Activated naive CD4-positive, alpha-beta T cell treated with Interleukin-2 at 50 U/mL for 16 hours (primary cell): ENCODE data around the gene NOC4L.
A peak's percentile ranks its signal among the peaks of the same experiment; 100 is the strongest.
"Not testable (repeated sequence)": the region's sequence is repeated elsewhere in the genome, so short reads cannot be mapped to it uniquely, and the experiment has no call there.

Experiments
- DNase-seq: peaks from one replicate; pipeline ENCODE4 v3.0.0-alpha.2; 2020

The NOC4L gene

DNA sequence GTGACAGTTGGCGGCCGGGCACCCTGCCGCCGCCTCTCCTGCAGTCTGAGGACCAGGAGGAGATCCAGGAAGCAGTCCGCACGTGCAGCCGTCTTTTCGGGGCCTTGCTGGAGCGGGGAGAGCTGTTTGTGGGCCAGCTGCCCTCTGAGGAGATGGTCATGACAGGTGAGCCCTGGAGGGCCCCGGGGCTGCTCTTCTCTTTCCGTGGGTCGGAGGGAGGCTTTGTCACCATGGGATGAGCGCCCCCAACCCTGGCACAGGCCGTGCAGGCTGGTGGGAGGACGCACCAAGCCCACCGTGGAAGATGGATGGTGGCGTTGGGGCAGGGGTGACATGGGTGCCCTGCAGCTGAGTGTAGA lies 532 bp downstream of the NOC4L start:
- no peak for DNase-seq

DNA sequence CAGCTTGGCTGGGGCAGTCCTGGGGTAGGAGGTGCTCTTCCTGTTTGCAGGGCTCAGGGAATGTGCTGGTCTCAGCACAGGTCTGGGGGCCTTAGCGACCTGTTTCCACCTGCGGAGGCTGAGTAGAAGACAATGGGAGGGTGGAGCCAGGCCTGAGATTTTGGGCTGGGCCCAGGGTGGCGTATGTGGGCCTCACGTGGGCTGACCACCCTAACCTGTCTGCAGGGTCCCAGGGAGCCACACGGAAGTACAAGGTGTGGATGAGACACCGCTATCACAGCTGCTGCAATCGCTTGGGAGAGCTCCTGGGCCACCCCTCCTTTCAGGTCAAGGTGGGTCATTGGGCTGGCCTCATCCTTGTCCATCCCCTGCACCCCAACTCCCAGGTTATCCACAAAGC lies 1.1 kb downstream of the NOC4L start:
- no peak for DNase-seq

DNA sequence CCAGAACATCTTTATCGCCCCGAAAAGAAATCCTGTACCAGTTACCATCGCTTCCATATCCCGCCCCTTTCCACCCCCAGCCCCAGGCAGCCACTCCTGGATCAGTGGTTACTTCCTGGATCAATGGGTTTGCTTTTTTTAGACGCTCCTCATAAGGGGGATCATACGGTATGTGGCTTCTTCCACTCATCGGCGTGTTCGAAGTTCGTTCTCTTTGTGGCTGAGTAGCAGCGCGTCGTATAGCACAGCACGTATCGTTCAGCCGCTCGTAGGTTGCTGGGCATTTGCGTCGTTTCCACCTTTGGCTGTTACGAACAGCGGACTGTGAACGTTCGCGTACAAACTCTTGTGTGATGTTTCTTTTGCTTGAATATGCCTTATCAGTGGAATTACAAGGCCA lies 1.8 kb downstream of the NOC4L start:
- DNase-seq, result no peak

DNA sequence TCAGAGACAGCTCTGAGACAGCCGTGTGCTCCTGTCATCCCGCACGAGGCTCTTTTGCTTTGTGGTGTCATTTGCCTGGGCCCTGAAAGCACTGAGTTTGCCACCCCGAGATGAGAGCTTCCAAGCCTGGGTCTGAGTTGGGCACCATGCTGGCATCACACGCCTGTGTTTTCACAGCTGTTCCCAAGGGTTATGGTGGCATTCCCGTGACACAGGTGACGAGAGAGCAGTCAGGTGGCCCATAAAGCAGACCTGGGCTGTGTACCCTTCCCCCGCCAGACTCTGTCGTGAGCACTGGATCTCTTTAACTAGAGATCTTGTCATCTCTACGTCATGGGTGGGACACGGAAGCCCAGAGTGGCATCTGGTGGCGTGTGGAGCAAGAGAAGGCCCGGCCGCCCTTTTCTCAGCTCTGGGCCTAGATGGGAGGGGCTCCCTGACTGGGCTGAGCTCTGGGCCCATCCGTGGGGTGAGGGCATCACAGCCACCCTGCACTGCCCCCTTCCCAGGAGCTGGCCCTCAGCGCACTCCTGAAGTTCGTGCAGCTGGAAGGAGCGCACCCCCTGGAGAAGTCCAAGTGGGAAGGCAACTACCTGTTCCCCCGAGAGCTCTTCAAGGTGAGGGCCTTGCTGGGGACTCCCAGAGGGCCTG lies 2.6 kb downstream of the NOC4L start:
- no peak for DNase-seq

DNA sequence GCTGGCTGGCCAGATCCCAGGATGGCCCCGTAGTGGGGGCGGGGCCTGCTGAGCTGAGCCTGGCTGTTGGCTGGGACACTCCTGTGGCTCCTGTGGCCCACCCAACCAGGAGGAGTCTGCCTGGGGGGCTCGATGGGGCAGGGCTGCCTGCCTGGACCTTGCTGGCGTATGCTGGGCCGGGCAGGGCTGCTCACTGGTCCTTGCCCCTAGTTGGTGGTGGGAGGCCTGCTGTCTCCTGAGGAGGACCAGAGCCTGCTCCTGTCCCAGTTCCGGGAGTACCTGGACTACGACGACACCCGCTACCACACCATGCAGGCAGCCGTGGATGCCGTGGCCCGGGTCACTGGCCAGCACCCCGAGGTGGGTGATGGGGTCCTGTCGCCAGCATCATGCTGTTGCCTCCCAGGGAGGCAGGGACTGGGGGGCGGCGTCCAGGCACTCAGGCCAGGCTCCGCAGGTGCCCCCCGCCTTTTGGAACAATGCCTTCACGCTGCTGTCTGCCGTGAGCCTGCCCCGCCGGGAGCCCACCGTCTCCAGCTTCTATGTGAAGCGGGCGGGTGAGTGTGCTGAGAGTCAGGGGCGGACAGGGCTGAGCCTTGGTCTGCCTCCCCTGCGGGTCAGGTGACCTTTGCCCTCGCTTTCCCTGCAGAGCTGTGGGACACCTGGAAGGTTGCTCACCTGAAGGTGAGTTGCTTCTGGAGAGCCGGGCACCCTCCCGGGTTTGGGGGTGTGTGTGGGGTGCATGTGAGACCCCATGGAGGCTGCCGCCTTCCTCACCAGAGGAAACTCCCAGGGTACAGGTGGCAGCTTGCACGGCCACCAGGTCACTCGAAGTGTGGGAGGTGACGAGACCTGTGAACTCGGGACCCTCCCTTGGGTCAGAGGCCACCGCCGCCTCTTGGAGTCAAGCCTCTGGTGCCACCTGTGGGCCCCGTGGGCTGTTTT lies 3.4 kb downstream of the NOC4L start:
- DNase-seq, result no peak

DNA sequence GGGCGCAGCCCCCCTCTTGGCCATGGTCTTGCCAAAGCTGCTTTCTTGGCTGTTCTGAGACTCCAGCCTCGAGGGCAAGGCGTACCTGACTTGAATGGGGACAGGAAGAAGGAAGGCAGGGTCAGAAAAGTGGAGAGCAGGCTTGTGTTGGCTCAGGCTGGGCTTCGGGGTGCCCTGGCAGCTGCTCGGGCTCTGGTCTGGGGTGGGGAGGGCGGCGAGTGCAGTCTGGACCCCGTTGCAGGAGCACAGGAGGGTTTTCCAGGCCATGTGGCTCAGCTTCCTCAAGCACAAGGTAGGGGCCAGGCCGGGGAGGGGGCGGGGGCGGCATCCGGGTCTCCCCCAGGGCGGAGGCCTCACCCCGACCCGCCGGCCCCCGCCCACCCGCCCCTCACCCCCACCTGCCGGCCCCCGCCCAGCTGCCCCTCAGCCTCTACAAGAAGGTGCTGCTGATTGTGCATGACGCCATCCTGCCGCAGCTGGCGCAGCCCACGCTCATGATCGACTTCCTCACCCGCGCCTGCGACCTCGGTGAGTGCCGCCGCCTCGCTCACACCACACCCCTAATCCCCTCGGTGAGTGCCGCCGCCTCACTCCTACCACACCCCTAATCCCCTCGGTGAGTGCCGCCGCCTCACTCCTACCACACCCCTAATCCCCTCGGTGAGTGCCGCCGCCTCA lies 4.2 kb downstream of the NOC4L start:
- DNase-seq, result no peak

DNA sequence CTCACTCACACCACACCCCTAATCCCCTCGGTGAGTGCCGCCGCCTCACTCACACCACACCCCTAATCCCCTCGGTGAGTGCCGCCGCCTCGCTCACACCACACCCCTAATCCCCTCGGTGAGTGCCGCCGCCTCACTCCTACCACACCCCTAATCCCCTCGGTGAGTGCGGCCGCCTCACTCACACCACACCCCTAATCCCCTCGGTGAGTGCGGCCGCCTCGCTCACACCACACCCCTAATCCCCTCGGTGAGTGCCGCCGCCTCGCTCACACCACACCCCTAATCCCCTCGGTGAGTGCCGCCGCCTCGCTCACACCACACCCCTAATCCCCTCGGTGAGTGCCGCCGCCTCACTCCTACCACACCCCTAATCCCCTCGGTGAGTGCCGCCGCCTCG lies 5.3 kb downstream of the NOC4L start:
- not testable (repeated sequence) for DNase-seq

DNA sequence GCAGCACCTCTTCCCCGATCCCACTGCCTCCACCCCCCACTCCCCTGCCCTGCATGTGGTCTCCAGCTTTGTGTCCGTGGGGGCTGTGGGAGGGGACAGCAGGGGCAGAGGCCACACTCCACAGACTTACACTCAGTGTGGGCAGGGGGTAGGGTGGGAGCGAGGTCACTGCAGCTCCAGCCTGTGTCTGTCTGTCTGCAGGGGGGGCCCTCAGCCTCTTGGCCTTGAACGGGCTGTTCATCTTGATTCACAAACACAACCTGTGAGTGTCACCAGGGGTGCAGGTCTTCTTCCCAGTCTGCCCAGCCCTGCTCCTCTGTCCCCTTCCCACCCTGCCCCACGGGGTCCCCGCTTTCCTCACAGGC lies 6.5 kb downstream of the NOC4L start:
- no peak for DNase-seq

DNA sequence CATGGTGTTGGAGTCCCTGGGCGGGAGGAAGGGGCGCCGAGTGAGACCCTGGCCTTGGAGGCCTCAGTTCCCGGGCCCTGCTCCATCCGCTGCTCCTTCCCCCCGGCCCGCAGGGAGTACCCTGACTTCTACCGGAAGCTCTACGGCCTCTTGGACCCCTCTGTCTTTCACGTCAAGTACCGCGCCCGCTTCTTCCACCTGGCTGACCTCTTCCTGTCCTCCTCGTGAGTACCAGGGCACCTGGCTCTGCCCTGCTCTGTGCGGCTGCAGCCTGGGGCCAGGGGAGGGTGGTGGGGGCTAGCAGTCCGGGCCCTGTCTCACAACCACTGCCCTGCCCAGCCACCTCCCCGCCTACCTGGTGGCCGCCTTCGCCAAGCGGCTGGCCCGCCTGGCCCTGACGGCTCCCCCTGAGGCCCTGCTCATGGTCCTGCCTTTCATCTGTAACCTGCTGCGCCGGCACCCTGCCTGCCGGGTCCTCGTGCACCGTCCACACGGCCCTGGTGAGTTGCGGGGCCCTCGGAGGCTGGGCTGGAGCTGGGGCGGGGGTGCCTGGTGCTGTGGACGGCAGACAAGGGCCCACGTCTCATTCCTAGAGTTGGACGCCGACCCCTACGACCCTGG lies 7.0 kb downstream of the NOC4L start:
- no peak for DNase-seq

DNA sequence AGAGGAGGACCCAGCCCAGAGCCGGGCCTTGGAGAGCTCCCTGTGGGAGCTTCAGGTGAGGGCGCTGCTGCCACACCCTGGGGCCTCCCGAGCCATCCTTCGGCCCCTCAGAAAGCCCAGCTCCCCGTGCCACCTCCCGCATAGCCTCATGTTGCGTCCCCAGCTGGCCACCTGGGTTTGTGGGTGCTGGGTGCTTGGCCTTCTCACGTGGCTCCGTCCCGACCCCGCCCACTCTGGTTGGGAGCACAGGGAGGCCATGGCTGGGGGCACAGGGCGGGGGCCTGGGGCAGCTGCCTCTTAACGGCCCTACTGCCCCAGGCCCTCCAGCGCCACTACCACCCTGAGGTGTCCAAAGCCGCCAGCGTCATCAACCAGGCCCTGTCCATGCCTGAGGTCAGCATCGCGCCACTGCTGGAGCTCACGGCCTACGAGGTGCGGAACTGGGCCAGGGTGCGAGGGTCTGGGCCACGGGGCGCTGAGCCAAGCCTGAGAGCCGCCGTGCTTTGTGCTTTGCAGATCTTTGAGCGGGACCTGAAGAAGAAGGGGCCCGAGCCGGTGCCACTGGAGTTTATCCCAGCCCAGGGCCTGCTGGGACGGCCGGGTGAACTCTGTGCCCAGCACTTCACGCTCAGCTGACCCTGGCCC lies 7.6 kb downstream of the NOC4L start:
- DNase-seq, result no peak

DNA sequence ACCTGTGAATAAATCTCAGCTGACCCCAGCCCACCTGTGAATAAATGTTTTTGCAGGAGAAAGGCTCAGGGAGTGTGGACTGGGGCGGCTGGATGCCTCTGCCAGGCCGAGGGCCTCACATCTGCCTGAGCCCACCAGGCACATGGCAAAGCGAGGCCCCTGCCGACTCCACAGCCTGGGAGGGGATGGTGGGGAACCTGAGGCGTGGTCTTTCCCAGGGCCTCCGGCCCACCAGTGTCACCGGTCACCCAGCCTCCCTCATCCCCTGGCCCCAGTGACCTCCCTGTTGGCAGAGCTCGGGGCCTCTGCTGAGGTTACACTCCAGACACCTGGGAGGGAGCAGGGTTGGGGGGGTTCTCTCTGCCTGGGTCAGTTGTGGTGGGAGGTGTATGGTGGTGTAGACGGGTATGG lies 8.2 kb downstream of the NOC4L start:
- no peak for DNase-seq

DNA sequence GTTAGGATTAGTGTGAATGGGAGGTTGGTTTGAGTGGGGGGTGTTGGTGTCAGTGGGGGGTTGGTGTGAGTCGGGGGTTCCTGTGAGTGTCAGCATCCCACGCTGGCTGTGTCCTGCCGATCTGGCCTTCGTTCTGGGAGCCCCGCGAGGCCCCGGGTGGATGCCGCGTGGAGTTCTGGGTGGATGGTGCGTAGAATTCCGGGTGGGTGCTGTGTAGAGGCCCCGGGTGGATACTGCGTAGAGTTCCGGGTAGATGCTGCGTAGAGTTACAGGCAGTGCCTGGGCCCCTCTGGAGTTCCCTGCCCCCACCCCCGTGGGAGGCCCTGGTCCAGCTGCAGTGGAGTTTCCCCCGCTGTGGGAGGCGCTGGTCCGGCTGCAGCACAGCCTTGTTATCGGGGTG lies 8.7 kb downstream of the NOC4L start:
- DNase-seq, result no peak

DNA sequence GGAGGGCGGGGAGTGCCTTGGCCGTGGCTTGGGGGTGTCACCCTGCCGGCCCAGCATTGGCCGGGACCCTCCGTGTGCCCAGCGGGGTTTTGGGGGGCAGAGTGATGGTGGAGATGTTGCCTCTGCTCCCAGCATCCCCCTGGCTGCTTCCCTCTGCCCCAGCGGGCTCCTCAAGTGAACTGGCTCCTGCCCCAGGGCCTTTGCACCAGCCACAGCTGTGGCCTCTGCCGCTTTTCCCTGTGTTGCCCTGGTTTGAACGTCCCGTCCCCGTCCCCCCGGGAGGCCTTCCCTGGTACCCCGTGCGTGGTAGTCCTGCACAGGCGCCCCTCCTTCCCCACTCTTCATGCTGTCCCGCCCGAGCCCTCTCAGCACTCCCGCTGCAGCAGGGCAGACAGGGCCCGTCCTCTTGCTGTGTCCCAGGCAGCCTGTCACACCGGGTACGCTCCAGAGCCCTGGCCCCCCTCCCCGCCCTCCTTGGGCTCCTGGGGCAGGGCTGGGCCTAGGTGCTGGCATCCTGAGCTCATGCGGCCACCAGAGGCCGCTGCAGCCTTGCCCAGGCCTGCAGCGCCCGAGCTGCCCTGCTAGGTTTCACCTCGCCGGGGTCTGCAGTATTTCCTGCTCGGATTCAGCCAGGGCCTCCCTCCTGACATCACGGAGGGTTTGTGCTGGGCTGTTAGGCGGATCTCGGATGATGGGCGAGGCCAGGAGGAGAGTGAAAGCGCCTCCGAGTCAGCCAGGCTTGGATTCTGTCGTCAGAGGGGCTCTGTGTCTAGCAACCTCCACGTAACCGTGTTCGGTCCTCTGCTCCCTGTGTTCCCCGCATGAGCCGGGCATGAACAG lies 9.5 kb downstream of the NOC4L start:
- peak; percentile 72 for DNase-seq

DNA sequence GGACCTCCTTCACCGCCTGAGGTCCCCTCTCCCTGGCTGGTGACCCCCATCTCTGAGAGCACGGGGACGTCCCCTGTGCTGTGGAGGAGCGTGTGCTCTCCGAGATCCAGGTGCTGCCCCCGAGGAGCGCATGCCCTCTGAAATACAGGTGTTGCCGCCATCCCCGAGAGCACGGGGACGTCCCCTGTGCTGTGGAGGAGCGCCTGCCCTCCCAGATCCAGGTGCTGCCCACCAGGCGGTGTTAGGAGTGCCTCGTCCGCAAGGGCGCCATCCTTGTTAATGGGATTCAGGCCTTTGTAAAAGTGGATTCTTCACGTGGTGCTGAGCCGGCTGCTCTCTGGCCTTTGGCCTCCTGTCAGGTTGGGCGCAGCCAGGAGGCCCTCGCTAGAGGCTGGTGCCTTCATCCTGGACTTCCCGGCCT lies 10.1 kb downstream of the NOC4L start:
- DNase-seq, result no peak

DNA sequence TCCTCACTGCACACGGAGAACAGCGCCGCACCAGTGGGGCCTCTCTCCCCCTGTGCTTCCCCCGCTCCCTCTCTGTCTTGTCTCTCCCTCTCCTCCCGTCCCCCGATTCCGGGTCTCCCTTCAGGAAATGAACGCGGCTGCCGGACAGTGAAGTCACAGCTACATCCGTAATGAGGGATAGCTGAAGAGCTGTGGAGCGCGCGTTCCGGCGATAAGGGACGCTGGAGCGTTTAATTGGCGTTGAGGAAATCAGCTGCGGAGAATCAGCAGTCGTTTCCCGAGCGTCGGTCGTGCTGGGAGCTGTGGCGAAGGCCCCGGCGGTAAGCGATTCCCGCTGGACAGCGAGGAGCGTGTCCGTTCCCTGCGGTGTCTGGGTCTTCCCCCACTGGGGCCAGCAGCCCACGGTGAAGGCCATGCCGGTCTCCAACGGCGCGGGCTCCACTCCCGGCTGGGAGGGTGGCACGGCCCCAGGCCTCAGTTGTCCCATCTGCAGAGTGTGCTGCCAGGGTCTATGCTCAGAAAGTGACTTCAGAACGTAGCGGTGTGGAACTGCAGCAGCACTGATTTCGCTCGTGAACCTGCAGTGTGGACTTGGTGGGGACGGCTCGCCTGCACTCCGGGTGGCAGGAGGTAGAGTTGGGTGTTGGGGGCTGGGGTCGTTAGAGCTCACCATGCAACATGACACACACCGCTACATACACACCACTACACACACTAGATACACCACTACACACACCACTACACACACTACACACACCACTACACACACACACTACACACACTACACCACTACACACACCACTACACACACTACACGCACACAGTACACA lies 10.9 kb downstream of the NOC4L start:
- no peak for DNase-seq

DNA sequence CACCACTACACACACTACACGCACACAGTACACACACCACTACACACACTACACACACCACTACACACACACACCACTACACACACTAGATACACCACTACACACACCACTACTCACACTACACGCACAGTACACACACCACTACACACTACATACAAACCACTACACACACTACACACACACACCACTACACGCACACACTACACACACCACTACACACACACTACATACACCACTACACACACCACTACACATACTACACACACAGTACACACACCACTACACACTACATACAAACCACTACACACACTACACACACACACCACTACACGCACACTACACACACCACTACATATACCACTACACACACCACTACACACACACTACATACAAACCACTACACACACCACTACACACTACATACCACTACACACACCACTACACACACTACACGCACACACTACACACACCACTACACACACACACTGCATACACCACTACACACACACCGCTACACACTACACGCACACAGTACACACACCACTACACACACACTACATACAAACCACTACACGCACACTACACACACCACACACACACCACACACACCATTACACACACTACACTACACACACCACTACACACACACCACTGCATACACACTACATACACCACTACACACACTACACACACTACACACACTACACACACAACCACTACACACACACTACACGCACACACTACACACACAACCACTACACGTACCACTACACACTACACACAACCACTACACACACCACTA lies 11.7 kb downstream of the NOC4L start:
- DNase-seq, result no peak

DNA sequence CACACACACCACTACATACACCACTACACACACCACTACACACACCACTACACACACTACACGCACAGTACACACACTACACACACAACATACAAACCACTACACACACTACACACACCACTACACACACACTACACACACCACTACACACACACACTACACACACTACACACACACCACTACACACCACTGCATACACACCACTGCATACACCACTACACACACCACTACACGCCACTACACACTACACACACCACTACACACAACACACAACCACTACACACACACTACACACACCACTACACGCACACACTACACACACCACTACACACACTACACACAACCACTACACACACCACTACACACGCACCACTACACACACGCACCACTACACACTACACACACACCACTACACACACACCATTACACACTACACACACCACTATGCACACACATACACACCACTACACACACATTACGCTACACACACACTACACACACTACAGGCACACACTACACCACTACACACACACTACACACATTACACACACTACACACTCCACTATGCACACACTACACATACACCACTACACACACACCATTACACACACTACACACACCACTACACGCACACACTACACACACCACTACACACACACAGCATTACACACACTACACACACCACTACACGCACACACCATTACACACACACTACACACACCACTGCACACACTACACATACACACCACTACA lies 12.5 kb downstream of the NOC4L start:
- no peak for DNase-seq

DNA sequence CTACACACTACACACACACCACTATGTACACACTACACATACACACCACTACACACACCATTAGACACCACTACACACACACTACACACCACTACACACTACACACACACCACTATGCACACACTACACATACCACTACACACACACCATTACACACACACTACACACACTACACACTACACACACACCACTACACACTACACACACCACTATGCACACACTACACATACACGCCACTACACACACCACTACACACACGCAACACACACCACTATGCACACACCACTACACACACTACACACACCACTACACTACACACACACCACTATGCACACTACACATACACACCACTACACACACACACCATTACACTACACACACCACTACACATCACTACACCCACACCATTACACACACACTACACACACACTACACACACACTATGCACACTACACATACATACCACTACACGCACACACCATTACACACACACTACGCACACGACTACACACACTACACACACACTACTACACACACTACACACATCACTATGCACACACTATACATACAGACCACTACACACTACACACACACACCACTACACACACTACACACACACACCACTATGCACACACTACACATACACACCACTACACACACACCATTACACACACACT lies 13.6 kb downstream of the NOC4L start:
- DNase-seq, result no peak
